GM10266 (cell line): ENCODE data around the gene HOMER2.

ENCODE experiments used
- DNase-seq: peaks from one replicate; pipeline ENCODE4 v3.0.0; 2012; ENCODE audit errors: extremely low spot score
- CTCF ChIP-seq: IDR thresholded peaks from 2 replicates; pipeline ENCODE4 v1.5.1; 2012; ENCODE audit warnings: mild to moderate bottlenecking, low read depth; ENCODE audit not compliant: control insufficient read depth, insufficient read depth; ENCODE audit errors: missing control alignments

HOMER2 gene

GRCh38 chr15:82919231-82919886, 33.2 kb downstream of the HOMER2 start:
- no peak for DNase-seq
- no peak for TF ChIP-seq CTCF

GRCh38 chr15:82918607-82919230, 33.8 kb downstream of the HOMER2 start:
- no peak for TF ChIP-seq CTCF

GRCh38 chr15:82918162-82918561, 34.4 kb downstream of the HOMER2 start:
- TF ChIP-seq CTCF = no peak
- DNase-seq = no peak

More at GRCh38 chr15:82918607-82919230, 33.8 kb downstream of the HOMER2 start:
- no peak for DNase-seq

- no peak for TF ChIP-seq CTCF
- DNase-seq = no peak
Observed at GRCh38 chr15:82917249-82917648, 35.3 kb downstream of the HOMER2 start.

- TF ChIP-seq CTCF = no peak
- DNase-seq = no peak
Observed at GRCh38 chr15:82916161-82916952, 36.2 kb downstream of the HOMER2 start.

GRCh38 chr15:82914396-82914795, 38.1 kb downstream of the HOMER2 start:
- DNase-seq = no peak
- no peak for TF ChIP-seq CTCF
